ENCODE results near the gene COPG1. TPM values are rescaled to one million over a fixed set of nuclear protein-coding genes. Genes with fewer than 3 reads are reported as not detected.

The COPG1 gene
- total and polyA plus RNA-seq, 9 of the 15 experiments (the other 6 are each of a cell fraction or from before 2014, with no cell fraction given), result 40.3 to 105 (median 62.4) TPM

DNA sequence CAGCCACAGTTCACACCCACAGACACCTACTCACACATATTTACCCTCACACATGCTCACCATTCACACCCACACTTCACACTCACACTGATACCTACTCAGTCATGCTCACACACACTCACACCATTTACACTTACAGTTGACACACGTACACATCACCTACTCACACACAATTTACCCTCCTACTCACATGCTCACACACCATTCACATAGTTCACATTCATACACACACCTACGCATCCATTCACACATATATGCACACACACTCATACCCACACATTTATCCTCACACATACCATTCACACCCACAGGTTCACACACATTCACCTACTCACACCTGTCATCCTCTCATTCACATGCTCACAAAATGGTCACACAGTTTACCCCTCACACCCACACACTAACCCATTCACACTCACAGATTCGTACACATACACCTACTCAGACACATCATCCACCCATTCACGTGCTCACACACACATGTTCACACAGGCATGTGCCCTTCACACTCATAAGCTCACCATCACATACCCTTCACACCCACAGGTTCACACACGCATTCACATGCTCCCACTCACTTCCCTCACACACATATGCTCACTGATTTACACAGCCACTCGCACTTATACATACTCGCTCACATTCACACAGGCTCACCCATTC, 71.5 kb downstream of the COPG1 start:
- H3K4me3 ChIP-seq, result no peak overlapping the region
- WGBS (ENCODE audit: insufficient coverage, low coverage, missing lambda C conversion rate), result 26% methylated on average over 7 of the region's 7 CpGs
- ATAC-seq, result no peak
- no peaks in the 10 kb centered on the region for H4K20me1 ChIP-seq (replicated peaks; ENCODE audit: control insufficient read depth, insufficient read depth, low read length)
- DNase-seq (ENCODE audit: extremely low read depth in 1 of 4, low spot score in 3 of 4), result no peak
- intact Hi-C loops (cut with micrococcal nuclease) (loop anchor here (10.0 kb wide), 1 partner anchor 94 kb away; no protein-coding TSS in a partner anchor), in situ Hi-C loops (cut with MboI) (no loop called here)
- no peaks in the 10 kb centered on the region for H3K27me3 ChIP-seq (ENCODE audit: control insufficient read depth in 2 of 2, insufficient read depth in 2 of 2, low read length in 2 of 2)
- ChIA-PET CTCF (ENCODE audit: low intra/inter-chr PET ratio) (no interaction called here), POLR2A (interaction anchor here (0.7 kb wide), 1 partner anchor 84 kb away, joined by 3 read pairs; no protein-coding TSS in a partner anchor)
- H3K27ac ChIP-seq (ENCODE audit: extremely low read depth, low read depth, low read length), result no peak overlapping the region
- no peak overlapping the region for H3K4me2 ChIP-seq (ENCODE audit: insufficient read depth, low read length)
- no peak overlapping the region for H2AFZ ChIP-seq (ENCODE audit: low read depth, low read length)
- H3K9me1 ChIP-seq (ENCODE audit: control insufficient read depth, insufficient read depth, low read length), result no peaks in the 10 kb centered on the region
- TF ChIP-seq RBM22 (IDR thresholded peaks at IDR 0.05; ENCODE audit: low read depth, low read length, poor library complexity, severe bottlenecking) (no peak), CREBBP (IDR thresholded peaks at IDR 0.05; ENCODE audit: low read depth, low read length) (no peak)
- H3K36me3 ChIP-seq (ENCODE audit: control insufficient read depth, insufficient read depth, low read length), result no peaks in the 10 kb centered on the region
- no peaks in the 10 kb centered on the region for H3K79me2 ChIP-seq (ENCODE audit: control insufficient read depth, insufficient read depth, low read length)
- BruUV-seq (replicated peaks), result no TSS peak
- H3K4me1 ChIP-seq (replicated peaks in 1 of 2; ENCODE audit: control insufficient read depth in 2 of 2, insufficient read depth in 2 of 2, low read length in 2 of 2), result peaks cover 0 to 19% of the 10 kb centered on the region in 2 experiments; a peak in 2 of 5 replicates
- H3K9me3 ChIP-seq (replicated peaks; ENCODE audit: control insufficient read depth, insufficient read depth, low read depth, low read length), result no peaks in the 10 kb centered on the region
- no peak overlapping the region for H3K9ac ChIP-seq (ENCODE audit: insufficient read depth in 1 of 2, low read depth in 2 of 2, low read length in 2 of 2)
- FAIRE-seq, result no peak

DNA sequence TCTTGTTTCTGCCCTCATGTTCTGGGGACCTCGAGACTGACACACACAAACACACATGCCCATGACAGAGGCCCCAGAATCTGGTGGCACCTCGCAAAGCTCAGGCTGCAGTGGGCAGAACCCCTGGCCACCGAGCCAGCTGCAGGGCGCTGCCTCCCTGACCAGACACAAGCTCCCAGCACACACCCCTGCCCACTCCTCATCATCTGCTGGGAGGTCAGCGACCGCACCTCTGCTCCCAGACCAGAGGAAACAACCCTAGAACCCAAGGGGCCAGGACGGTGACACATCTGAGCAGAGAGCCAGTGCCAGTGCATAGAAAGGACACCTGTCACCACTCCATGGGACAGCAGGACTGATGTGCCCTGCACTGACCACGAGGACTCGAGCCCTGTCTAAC, 72.5 kb downstream of the COPG1 start:
- H3K4me2 ChIP-seq (ENCODE audit: insufficient read depth, low read length), result no peak overlapping the region
- ATAC-seq, result no peak
- no peak for FAIRE-seq
- ChIA-PET CTCF (ENCODE audit: low intra/inter-chr PET ratio) (no interaction called here), POLR2A (no interaction called here)
- H3K9me3 ChIP-seq (replicated peaks; ENCODE audit: control insufficient read depth, insufficient read depth, low read depth, low read length), result no peaks in the 10 kb centered on the region
- H3K4me3 ChIP-seq, result no peak overlapping the region
- BruUV-seq (replicated peaks), result no TSS peak
- no peaks in the 10 kb centered on the region for H3K79me2 ChIP-seq (ENCODE audit: control insufficient read depth, insufficient read depth, low read length)
- H3K27me3 ChIP-seq (ENCODE audit: control insufficient read depth in 2 of 2, insufficient read depth in 2 of 2, low read length in 2 of 2), result no peaks in the 10 kb centered on the region
- 21% methylated on average over 5 of the region's 9 CpGs for WGBS (ENCODE audit: insufficient coverage, low coverage, missing lambda C conversion rate)
- H4K20me1 ChIP-seq (replicated peaks; ENCODE audit: control insufficient read depth, insufficient read depth, low read length), result no peaks in the 10 kb centered on the region
- H3K36me3 ChIP-seq (ENCODE audit: control insufficient read depth, insufficient read depth, low read length), result no peaks in the 10 kb centered on the region
- no peak overlapping the region for H3K27ac ChIP-seq (ENCODE audit: extremely low read depth, low read depth, low read length)
- no peak overlapping the region for H2AFZ ChIP-seq (ENCODE audit: low read depth, low read length)
- in situ Hi-C loops (cut with MboI), result no loop called here
- H3K9ac ChIP-seq (ENCODE audit: insufficient read depth in 1 of 2, low read depth in 2 of 2, low read length in 2 of 2), result no peak overlapping the region
- TF ChIP-seq MYNN (IDR thresholded peaks at IDR 0.05), result no peak
- no peak for TF ChIP-seq MYNN (CRISPR knock-in tag; IDR thresholded peaks at IDR 0.05)
- TF ChIP-seq ZNF583 (CRISPR knock-in tag; IDR thresholded peaks at IDR 0.05), result no peak
- TF ChIP-seq IRF2 (CRISPR knock-in tag; IDR thresholded peaks at IDR 0.05), result no peak
- peaks cover 0 to 19% of the 10 kb centered on the region in 2 experiments; a peak in 3 of 5 replicates for H3K4me1 ChIP-seq (replicated peaks in 1 of 2; ENCODE audit: control insufficient read depth in 2 of 2, insufficient read depth in 2 of 2, low read length in 2 of 2)
- DNase-seq (ENCODE audit: extremely low read depth in 1 of 4, low spot score in 3 of 4), result no peak
- intact Hi-C loops (cut with micrococcal nuclease), result loop anchor here (10.0 kb wide), 1 partner anchor 93 kb away; no protein-coding TSS in a partner anchor
- H3K9me1 ChIP-seq (ENCODE audit: control insufficient read depth, insufficient read depth, low read length), result no peaks in the 10 kb centered on the region

Measured in K562 (cell line).